Endothelial cell of umbilical vein (primary cell): ENCODE measurements around the gene STAC2. TPM values are rescaled to one million over a fixed set of nuclear protein-coding genes. Genes with fewer than 3 reads are reported as not detected.

ENCODE experiments used
- BruUV-seq: library from RNA; stranded (reverse); fragments of 400-500 nt; replicated peaks from 2 replicates; lab custom pipeline; 2021; lab: Mats Ljungman, UMichigan
- CTCF ChIA-PET: fragments of 300-600, 350-600 bp; sonication (Branson Sonifier 250); formaldehyde crosslinking; loops from one replicate; lab custom pipeline; 2021; ENCODE audit warnings: antibody characterized with exemption, inconsistent platforms; lab: Charles Lee
- POLR2A ChIA-PET: fragments of 300-600, 350-600 bp; sonication (Branson Sonifier 250); formaldehyde crosslinking; loops from one replicate; lab custom pipeline; 2021; ENCODE audit warnings: antibody characterized with exemption, inconsistent platforms; lab: Charles Lee
- DNase-seq: peaks from one replicate; pipeline ENCODE4 v3.0.0-alpha.2; 2011; ENCODE audit warnings: low read depth, low spot score
- FAIRE-seq: peaks from 2 replicates; lab custom pipeline; 2011; peaks lifted over from hg19 to GRCh38; lab: Jason Lieb, UNC
- H2AFZ ChIP-seq: 2 replicates; pipeline ENCODE4 v1.6.0; 2012; ENCODE audit warnings: low read depth, low read length, control low read depth, inconsistent platforms
- H3K27ac ChIP-seq: 2 replicates; pipeline ENCODE4 v1.5.1; 2011; ENCODE audit warnings: low read depth, mild to moderate bottlenecking, control low read depth, low read length, moderate library complexity; ENCODE audit not compliant: insufficient read depth
- H3K27me3 ChIP-seq, 2 experiments: 2 replicates each; pipeline versions ENCODE4 v1.6.0 to v1.6.1; 2011; ENCODE audit warnings: low read length in 2 of 2, mixed read lengths in 1 of 2; ENCODE audit not compliant: control insufficient read depth in 2 of 2, insufficient read depth in 2 of 2
- H3K36me3 ChIP-seq, 2 experiments: 2 replicates in 1 of 2; 3 replicates in 1 of 2; pipeline ENCODE4 v1.5.1; 2011; ENCODE audit warnings: low read length in 2 of 2, mild to moderate bottlenecking in 1 of 2, moderate library complexity in 1 of 2; ENCODE audit not compliant: control insufficient read depth in 2 of 2, insufficient read depth in 2 of 2; ENCODE audit errors: extremely low read depth in 1 of 2
- H3K4me1 ChIP-seq: 3 replicates; pipeline ENCODE4 v1.5.1; 2011; ENCODE audit warnings: mild to moderate bottlenecking, low read length; ENCODE audit not compliant: control insufficient read depth, insufficient read depth; ENCODE audit errors: extremely low read depth
- H3K4me2 ChIP-seq: 2 replicates; pipeline ENCODE4 v1.6.1; 2011; ENCODE audit warnings: low read length, control low read depth, mixed read lengths; ENCODE audit not compliant: insufficient read depth
- H3K4me3 ChIP-seq, 3 experiments: fragments of 200-600 bp in 1 of 3; sonication (generic), shearing (Covaris generic) in 1 of 3; replicated peaks in 1 of 3; 2 replicates each; pipeline ENCODE4 v1.5.1; 2011 to 2016; ENCODE audit warnings: control low read depth in 3 of 3, low read length in 3 of 3, mild to moderate bottlenecking in 2 of 3, inconsistent platforms in 1 of 3, low read depth in 1 of 3, moderate library complexity in 1 of 3; ENCODE audit not compliant: insufficient read depth in 1 of 3
- H3K79me2 ChIP-seq: 2 replicates; pipeline ENCODE4 v1.6.0; 2012; ENCODE audit warnings: low read length, inconsistent platforms; ENCODE audit not compliant: control insufficient read depth, insufficient read depth
- H3K9ac ChIP-seq: replicated peaks from 2 replicates; pipeline ENCODE3; 2011; ENCODE audit warnings: low read length, control low read depth; ENCODE audit not compliant: insufficient read depth; ENCODE audit errors: extremely low read depth
- H3K9me1 ChIP-seq: replicated peaks from 3 replicates; pipeline ENCODE4 v1.6.0; 2011; ENCODE audit warnings: mild to moderate bottlenecking, low read length; ENCODE audit not compliant: control insufficient read depth, insufficient read depth; ENCODE audit errors: extremely low read depth
- H3K9me3 ChIP-seq: replicated peaks from 2 replicates; pipeline ENCODE4 v1.5.1; 2012; ENCODE audit warnings: low read length, inconsistent platforms; ENCODE audit not compliant: control insufficient read depth, insufficient read depth
- H4K20me1 ChIP-seq: replicated peaks from 2 replicates; pipeline ENCODE3; 2011; ENCODE audit warnings: mild to moderate bottlenecking, low read length; ENCODE audit not compliant: control insufficient read depth, insufficient read depth; ENCODE audit errors: extremely low read depth
- CTCF ChIP-seq, 2 donors: IDR thresholded peaks; 1 replicate in 1 of 2; 2 replicates in 1 of 2; pipeline ENCODE4 v1.5.1; 2011; ENCODE audit warnings: low read length in 2 of 2, mild to moderate bottlenecking in 2 of 2, moderate library complexity in 2 of 2, control low read depth in 1 of 2, inconsistent platforms in 1 of 2, low read depth in 1 of 2; ENCODE audit not compliant: insufficient read depth in 1 of 2; ENCODE audit errors: extremely low read depth in 1 of 2
- EZH2 ChIP-seq: IDR thresholded peaks from 2 replicates; pipeline ENCODE4 v1.6.1; 2012; ENCODE audit warnings: borderline replicate concordance, low read depth, mild to moderate bottlenecking, moderate library complexity, low read length, inconsistent platforms; ENCODE audit not compliant: severe bottlenecking
- FOS ChIP-seq: IDR thresholded peaks from 2 replicates; pipeline ENCODE4 v1.6.1; 2011; ENCODE audit warnings: mild to moderate bottlenecking, low read length, moderate library complexity, borderline replicate concordance; ENCODE audit not compliant: insufficient read depth
- GATA2 ChIP-seq: IDR thresholded peaks from 2 replicates; pipeline ENCODE4 v1.7.0; 2011; ENCODE audit warnings: low read depth, mild to moderate bottlenecking, moderate library complexity, mixed read lengths, low read length; ENCODE audit not compliant: insufficient read length, insufficient read depth
- JUN ChIP-seq: IDR thresholded peaks from 2 replicates; pipeline ENCODE4 v1.6.1; 2011; ENCODE audit warnings: borderline replicate concordance, low read depth; ENCODE audit not compliant: insufficient read length, insufficient read depth
- MYC ChIP-seq: IDR thresholded peaks from one replicate; pipeline ENCODE4 v1.6.1; 2011; ENCODE audit warnings: mild to moderate bottlenecking, low read depth, low read length
- POLR2A ChIP-seq: IDR thresholded peaks from 2 replicates; pipeline ENCODE4 v1.6.1; 2012; ENCODE audit warnings: low read depth, mild to moderate bottlenecking, control low read depth, low read length
- POLR2AphosphoS5 ChIP-seq: IDR thresholded peaks from 2 replicates; pipeline ENCODE4 v1.6.1; 2012; ENCODE audit warnings: low read depth, mild to moderate bottlenecking, control low read depth, low read length, moderate library complexity; ENCODE audit not compliant: insufficient read depth
- dilution Hi-C: fragments of 300-500 bp; cut with MboI; formaldehyde crosslinking; loops from one replicate; pipeline ENCODE4 v1.15.0; 2019; ENCODE audit warnings: low sequenced_read_pairs; ENCODE audit not compliant: extremely low pct_ligation_motif_present
- intact Hi-C: fragments of 100-400 bp; cut with micrococcal nuclease; formaldehyde crosslinking; loops from one replicate; pipeline ENCODE4 v1.10.0; 2022
- polyA plus RNA-seq, 4 experiments: library from polyadenylated mRNA; depleted of rRNA in 3 of 4; stranded (reverse) in 3 of 4; unstranded in 1 of 4; fragments of >200 nt; gene quantifications; 2 replicates each; pipeline versions ENCODE4 v1.2.1 to v1.2.3, GENCODE V29; 2011 to 2012; ENCODE audit warnings: missing spikeins in 1 of 4
- total RNA-seq: library from RNA; stranded (reverse); gene quantifications from 2 replicates; pipeline ENCODE4 v1.2.3, GENCODE V29; 2021
- TF ChIP-seq, protein P1 (sequence below): IDR thresholded peaks from 2 replicates; pipeline ENCODE4 v1.6.1; 2011; ENCODE audit not compliant: insufficient read depth, insufficient read length

The STAC2 gene
- total and polyA plus RNA-seq, 2 donors (not counting 3 experiments of a cell fraction or from before 2014, with no cell fraction given) = not detected

DNA sequence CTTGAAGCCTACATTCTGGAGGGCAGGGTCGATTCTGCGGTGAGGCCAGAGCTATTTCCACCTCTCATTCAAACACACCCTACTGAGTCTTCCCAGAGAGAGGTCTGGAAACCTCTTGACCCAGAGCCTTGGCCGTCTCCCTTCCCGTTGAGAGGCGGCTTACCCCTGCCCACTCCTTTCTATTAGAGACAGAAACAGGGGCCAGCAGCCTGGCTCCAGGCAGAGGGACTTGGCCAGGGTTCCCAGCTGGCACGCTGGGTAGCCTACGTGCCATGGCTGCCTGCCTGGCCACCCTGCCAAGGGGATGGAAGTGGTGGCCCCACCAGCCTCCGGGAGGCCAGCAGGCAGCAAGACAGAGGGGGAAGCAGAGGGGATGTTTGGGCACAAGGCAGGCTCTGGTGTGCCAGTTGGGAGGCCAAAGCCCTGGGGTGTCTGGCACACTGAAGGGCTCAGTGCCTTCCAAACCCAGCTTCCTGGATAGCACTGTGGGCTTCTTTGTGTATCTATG lies 6.0 kb downstream of the STAC2 start:
- TF ChIP-seq CTCF (IDR thresholded peaks at IDR 0.05; ENCODE audit: extremely low read depth in 1 of 2, insufficient read depth in 1 of 2, low read depth in 1 of 2, low read length in 2 of 2) = no peak
- no peak for TF ChIP-seq GATA2
- TF ChIP-seq EZH2 = no peak
- no peak for TF ChIP-seq POLR2A
- no peak for TF ChIP-seq JUN
- TF ChIP-seq, protein P1, sequence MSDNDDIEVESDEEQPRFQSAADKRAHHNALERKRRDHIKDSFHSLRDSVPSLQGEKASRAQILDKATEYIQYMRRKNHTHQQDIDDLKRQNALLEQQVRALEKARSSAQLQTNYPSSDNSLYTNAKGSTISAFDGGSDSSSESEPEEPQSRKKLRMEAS = no peak
- TF ChIP-seq POLR2AphosphoS5 = no peak
- TF ChIP-seq MYC = no peak
- TF ChIP-seq FOS = no peak
- CTCF ChIA-PET = interaction anchor here (0.6 to 3.4 kb wide), 6 partner anchors 12 to 237 kb away, joined by 3 to 18 read pairs (median 3); no protein-coding TSS in a partner anchor
- no peak overlapping the region for H3K4me2 ChIP-seq
- BruUV-seq = no TSS peak
- H3K79me2 ChIP-seq = no peaks in the 10 kb centered on the region
- no peak overlapping the region for H3K27ac ChIP-seq
- H2AFZ ChIP-seq = no peak overlapping the region
- no peak for DNase-seq
- no peak for FAIRE-seq
- POLR2A ChIA-PET = no interaction called here
- H3K9me3 ChIP-seq = no peaks in the 10 kb centered on the region
- no peak overlapping the region for H3K9ac ChIP-seq
- H4K20me1 ChIP-seq = no peaks in the 10 kb centered on the region
- peaks cover under 1% of the 10 kb centered on the region for H3K4me1 ChIP-seq
- intact Hi-C loops = no loop called here
- H3K9me1 ChIP-seq = no peaks in the 10 kb centered on the region
- no peak overlapping the region for H3K4me3 ChIP-seq
- peaks cover 28 to 30% of the 10 kb centered on the region in 2 experiments for H3K27me3 ChIP-seq
- dilution Hi-C loops = no loop called here
- no peaks in the 10 kb centered on the region for H3K36me3 ChIP-seq
